Measurements from ENCODE around the gene ZNF76. TPM values are rescaled to one million over a fixed set of nuclear protein-coding genes. Genes with fewer than 3 reads are reported as not detected.
"Not testable (repeated sequence)": the region's sequence is repeated elsewhere in the genome, so short reads cannot be mapped to it uniquely, and the experiment has no call there.

Gene ZNF76
- total RNA-seq, 1 donor from 2014 or later: 45.0 TPM

DNA sequence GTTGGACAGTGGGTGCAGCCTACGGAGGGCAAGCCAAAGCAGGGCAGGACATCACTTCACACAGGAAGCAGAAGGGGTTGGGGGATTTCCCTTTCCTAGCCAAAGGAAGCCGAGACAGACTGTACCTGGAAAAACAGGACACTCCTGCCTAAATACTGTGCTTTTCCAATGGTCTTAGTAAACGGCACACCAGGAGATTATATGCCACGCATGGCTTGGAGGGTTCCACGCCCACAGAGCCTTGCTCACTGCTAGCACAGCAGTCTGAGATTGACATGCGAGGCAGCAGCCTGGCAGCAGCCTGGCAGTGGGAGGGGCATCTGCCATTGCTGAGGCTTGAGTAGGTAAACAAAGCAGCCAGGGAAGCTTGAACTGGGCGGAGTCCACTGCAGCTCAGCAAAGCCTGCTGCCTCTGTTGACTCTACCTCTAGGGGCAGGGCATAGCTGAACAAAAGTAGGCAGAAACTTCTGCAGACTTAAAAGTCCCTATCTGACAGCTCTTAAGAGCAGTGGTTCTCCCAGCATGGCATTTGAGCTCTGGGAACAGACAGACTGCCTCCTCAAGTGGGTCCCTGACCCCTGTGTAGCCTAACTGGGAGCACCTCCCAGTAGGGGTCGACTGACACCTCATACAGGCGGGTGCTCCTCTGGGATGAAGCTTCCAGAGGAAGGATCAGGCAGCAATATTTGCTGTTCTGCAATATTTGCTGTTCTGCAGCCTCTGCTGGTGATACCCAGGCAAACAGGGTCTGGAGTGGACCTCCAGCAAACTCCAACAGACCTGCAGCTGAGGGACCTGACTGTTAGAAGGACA is 72.7 kb downstream of the ZNF76 start:
- H3K4me3 Mint-ChIP-seq; H3K27ac Mint-ChIP-seq (ENCODE audit: unreplicated experiment); H3K36me3 Mint-ChIP-seq (ENCODE audit: low read depth); DNase-seq (ENCODE audit: low read depth, low spot score); H3K4me1 Mint-ChIP-seq; H3K9me3 Mint-ChIP-seq: not testable (repeated sequence)
- TF ChIP-seq, protein P1, sequence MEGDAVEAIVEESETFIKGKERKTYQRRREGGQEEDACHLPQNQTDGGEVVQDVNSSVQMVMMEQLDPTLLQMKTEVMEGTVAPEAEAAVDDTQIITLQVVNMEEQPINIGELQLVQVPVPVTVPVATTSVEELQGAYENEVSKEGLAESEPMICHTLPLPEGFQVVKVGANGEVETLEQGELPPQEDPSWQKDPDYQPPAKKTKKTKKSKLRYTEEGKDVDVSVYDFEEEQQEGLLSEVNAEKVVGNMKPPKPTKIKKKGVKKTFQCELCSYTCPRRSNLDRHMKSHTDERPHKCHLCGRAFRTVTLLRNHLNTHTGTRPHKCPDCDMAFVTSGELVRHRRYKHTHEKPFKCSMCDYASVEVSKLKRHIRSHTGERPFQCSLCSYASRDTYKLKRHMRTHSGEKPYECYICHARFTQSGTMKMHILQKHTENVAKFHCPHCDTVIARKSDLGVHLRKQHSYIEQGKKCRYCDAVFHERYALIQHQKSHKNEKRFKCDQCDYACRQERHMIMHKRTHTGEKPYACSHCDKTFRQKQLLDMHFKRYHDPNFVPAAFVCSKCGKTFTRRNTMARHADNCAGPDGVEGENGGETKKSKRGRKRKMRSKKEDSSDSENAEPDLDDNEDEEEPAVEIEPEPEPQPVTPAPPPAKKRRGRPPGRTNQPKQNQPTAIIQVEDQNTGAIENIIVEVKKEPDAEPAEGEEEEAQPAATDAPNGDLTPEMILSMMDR (conservative IDR thresholded peaks at IDR 0.05): peak; percentile 16
- H3K27me3 Mint-ChIP-seq (ENCODE audit: low read depth): peaks cover 40% of the 10 kb centered on the region

DNA sequence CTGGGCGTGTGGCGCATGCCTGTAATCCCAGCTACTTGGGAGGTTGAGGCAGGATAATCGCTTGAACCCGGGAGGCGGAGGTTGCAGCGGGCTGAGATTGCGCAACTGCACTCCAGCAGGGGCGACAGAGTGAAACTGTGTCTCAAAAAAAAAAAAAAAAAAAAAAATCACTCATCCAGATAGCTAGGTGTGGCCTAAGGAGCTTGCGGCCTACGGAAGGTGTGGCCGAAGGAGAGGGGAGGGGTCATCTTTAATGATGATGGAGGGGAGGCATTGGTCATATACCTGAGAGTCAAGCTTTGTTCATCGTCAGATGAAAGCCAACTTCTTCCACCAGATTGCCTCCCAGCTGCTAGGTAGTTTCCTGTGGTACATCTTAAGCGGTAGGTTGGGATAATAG is 82.0 kb downstream of the ZNF76 start:
- TF ChIP-seq, protein P1 (conservative IDR thresholded peaks at IDR 0.05): no peak
- no peak overlapping the region for H3K27ac Mint-ChIP-seq (ENCODE audit: unreplicated experiment)
- peaks cover 6% of the 10 kb centered on the region for H3K9me3 Mint-ChIP-seq
- peaks cover 29% of the 10 kb centered on the region for H3K4me1 Mint-ChIP-seq
- peaks cover 5% of the 10 kb centered on the region for H3K36me3 Mint-ChIP-seq (ENCODE audit: low read depth)
- H3K27me3 Mint-ChIP-seq (ENCODE audit: low read depth): peaks cover 14% of the 10 kb centered on the region
- DNase-seq (ENCODE audit: low read depth, low spot score): no peak
- peak overlapping the region; percentile 97 for H3K4me3 Mint-ChIP-seq

DNA sequence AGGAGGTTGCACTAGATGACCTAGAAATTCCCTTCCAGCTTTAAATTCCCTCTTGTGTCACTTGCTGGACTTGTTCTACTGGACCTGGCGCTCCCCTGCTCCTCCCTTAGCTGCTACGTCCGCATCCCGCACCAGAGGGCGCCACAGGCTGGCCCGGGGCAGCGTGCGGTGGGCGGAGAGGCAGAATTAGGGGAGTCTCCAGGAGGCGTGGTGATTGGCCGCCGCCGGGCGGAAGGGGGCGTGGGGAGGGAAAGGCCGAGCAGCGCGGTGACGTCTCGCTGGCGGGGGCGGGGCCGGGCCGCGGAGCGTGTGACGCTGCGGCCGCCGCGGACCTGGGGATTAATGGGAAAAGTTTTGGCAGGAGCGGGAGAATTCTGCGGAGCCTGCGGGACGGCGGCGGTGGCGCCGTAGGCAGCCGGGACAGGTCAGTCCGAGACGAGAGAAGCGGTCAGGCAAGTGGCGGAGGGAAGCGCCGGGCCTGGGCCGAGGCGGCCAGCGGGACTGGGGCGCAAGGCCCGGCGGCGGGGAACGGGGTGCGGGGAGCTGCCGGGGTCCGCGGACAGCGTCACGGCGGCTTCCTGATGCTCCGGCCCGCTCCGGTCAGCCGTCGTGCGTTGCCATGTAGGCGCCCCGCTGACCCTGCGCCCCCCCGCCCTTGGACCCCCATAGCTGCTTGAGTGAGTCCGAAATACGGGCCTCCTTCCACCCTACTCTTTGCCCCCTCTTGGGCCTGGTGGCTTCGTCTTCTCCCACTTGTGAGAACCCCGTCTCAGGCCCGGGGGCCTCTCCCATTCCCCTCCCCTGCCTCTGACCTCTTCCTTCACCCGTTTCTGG is 82.9 kb downstream of the ZNF76 start, which contains the start of gene PPARD:
Gene PPARD, plus strand, starts transcription at position 301 of the 834 bp plus-strand sequence. CDS start 68,530 bp downstream, outside the sequence.
- Mint-ChIP-seq H3K36me3 (ENCODE audit: low read depth) (peaks cover 5% of the 10 kb centered on the region), H3K9me3 (peaks cover 3% of the 10 kb centered on the region), H3K4me3 (peak within 1 kb of the TSS; percentile 97), H3K27me3 (ENCODE audit: low read depth) (peaks cover 5% of the 10 kb centered on the region), H3K27ac (ENCODE audit: unreplicated experiment) (peak within 1 kb of the TSS; percentile 97), H3K4me1 (peaks cover 29% of the 10 kb centered on the region)
- peak; percentile 99 for DNase-seq (ENCODE audit: low read depth, low spot score)
- TF ChIP-seq, protein P1 (conservative IDR thresholded peaks at IDR 0.05): peak; percentile 96

DNA sequence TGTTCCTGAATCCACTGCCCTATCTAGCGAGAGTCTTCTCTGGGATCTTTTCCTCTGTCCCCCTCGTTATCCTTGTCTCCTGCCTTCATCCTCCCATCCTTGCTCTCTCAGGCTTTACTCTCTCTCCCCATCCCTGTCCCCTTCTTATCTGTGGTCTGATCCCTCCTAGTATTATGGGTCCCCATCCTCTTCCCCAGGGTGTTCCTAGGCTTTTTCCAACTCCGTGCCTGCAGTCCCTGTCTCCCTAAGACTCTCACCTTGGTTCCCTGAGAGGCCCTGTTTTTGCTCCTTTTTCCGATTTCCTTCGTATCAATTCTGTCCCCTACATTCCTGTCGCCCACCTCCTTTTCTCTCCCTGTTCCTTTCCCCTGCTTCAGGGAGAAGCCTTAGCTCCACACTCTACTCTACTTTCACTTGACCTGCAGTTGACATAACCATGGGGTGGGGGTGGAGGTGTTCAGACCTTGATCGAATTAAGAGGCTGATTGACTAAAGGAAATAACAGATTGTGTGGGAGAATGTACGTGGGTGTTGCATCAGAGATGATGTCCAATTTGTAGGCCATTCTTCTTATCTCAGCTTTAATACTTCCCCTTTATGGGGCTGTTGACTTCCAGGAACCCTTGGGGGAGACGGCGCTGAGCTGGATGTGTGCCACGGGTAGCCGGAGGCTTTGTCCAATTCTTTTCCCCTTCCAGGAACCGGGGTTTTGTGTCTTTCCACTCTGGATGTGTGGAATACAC is 83.7 kb downstream of the ZNF76 start:
- H3K4me3 Mint-ChIP-seq: peak overlapping the region; percentile 97
- H3K27me3 Mint-ChIP-seq (ENCODE audit: low read depth): no peaks in the 10 kb centered on the region
- H3K27ac Mint-ChIP-seq (ENCODE audit: unreplicated experiment): peak overlapping the region; percentile 97
- peaks cover 3% of the 10 kb centered on the region for H3K9me3 Mint-ChIP-seq
- peaks cover 32% of the 10 kb centered on the region for H3K4me1 Mint-ChIP-seq
- peaks cover 5% of the 10 kb centered on the region for H3K36me3 Mint-ChIP-seq (ENCODE audit: low read depth)
- TF ChIP-seq, protein P1 (conservative IDR thresholded peaks at IDR 0.05): no peak
- no peak for DNase-seq (ENCODE audit: low read depth, low spot score)

All from neural crest cell (in vitro differentiated cells).